Stimulated activated CD8-positive, alpha-beta memory T cell treated with anti-CD3 and anti-CD28 coated beads, Interleukin-12 subunit alpha, Interleukin-12 subunit beta, amount 100 ng/mL, for 1 hour (primary cell): ENCODE data around the gene B4GAT1.
"Not testable (repeated sequence)": the region's sequence is repeated elsewhere in the genome, so short reads cannot be mapped to it uniquely, and the experiment has no call there.

Source experiments
- DNase-seq: peaks from one replicate; pipeline ENCODE4 v3.0.0-alpha.2; 2020; ENCODE audit warnings: low read depth

Gene B4GAT1

DNA sequence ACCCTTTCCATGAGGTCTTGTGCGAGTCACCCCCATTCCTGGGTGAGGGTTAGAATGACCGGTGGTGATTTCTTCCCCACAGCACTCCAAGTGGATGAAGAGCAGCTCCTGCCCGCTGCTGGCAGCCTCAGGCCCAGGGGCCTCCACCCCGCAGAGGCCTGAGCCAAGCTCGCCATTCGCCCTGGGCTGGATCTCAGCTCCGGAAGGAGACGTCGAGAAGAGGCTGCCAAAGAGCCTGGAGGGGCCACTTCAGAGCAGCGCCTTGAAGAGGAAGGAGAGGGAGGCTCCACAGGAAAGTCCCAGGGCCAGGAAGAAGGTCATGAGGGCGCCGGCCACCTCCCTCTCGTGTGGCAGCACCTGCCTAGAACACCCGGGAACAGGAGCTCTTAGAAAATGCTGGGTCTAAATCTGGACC is 15.8 kb upstream of the B4GAT1 start:
- DNase-seq = no peak

DNA sequence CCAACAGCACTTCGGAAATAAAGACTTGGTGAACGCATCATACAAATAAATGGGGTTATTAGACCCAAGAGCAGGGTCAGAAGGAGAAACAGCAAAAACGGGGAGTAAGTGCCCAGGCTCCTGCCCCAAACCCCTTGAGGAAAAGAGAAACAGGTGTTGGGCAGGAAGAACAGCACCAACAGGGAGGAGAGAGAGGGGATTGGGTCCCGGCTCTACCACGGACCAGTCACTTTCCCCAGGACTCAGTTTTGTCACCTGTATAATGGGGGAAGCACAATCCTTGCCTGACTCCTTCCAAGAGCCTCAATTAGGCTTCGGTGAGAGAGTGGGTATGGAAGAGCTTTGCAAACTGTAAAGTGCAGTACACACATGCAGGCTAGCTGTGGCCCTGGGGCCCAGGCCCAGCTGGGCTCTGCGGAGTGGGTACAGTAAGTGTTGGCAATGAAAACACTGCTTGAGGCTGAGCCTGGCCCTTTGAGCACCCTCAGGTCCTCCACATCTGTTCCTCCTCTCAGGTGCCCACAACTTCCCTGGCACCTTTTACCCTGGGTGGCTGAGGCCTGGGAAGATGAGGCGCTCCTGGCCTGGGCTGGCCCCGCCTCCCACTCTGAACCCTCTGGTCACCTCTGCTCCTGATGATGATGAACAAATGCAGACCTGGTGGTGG is 15.2 kb upstream of the B4GAT1 start:
- DNase-seq = no peak

DNA sequence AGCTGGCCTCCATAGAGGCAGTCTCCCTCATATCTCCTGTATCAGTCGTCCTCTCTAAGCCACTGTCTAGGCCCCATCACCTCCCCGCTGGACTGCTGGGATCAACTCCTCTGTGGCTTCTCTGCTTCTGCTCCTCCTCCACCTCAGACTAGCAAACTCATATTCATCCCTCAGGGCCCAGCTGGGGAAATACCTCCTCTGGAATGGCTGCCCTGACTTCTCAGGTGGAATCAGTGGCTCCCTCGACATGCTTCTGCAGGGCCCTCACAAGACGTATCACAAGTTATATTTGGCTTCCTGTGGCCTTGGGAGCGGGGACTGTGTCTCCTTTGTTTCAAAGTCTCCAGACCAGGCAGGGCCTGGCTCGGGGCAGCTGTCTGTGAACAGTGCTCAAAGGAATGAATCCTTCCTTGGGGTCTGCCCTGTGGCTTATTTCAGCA is 14.1 kb upstream of the B4GAT1 start:
- DNase-seq = no peak

DNA sequence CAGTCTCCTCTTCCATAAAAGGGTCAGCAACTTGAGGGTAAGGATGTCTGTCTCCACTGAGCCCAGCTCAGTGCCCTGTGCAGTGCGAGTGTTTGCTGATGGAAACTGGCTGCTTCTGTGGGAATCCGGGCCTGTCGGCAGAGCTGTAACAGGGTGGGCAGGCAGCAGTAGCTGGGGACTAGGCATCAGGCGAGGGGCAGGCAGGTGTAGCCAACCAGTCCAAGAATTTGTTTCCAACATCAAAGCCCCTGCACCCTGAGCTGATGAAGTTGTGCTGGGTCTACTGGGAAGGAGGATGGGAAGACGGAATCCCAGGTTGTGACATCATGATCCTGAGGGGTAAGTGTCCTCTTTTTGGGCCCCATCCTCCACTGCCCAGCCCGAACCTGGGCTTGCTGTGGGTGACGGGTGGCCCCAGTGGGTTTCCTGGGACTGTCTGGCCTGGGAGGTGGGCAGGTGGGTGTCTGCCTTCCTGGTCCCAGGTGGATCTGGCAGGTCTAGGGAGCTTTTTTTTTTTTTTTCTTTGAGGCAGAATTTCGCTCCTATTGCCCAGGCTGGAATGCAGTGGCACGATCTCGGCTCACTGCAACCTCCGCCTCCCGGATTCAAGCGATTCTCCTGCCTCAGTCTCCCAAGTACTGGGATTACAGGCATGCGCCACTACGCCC is 13.1 kb upstream of the B4GAT1 start:
- DNase-seq = no peak

DNA sequence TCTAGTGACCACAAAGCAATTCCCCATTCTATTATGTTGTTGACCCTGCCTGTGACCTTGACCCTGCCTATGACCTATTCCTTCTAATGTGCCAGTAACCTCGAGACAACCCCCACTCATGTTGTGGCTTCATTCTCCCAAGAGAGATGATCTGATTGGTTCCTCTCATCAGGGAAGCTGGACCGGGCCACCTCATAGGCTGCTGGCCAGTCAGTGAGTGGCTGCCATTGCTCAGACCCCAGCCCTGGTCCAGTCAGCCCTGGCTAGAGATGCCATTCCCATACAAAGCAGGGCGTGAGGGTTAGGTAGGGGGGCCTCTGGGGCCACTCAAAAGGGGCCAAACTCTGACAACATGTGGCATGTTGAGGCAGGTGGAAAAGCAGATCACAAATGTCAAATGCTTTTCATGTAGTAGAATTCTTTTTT is 12.2 kb upstream of the B4GAT1 start:
- DNase-seq = no peak

DNA sequence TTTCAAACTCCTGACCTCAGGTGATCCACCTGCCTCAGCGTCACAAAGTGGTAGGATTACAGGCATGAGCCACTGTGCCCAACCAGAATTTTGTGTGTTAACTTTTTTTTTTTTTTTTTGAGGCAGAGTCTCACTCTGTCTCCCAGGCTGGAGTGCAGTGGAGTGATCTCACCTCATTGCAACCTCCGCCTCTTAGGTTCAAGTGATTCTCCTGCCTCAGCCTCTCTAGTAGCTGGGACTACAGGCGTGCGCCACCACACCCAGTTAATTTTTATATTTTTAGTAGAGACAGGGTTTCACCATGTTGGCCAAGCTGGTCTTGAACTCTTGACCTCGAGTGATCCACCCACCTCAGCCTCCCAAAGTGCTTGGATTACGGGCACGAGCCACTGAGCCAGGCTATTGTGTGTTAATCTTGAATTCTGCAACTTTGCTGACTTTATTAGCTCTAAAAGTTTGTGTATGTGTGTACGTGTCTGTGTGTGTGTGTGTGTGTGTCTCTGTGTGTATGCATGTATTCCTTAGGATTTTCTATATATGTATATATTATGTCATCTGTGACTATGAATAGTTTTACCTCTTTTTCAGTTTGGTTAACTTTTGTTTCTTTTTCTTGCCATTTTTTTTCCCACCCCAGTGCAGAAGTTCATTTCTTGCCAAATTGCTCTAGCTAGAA is 3.3 kb upstream of the B4GAT1 start:
- DNase-seq = not testable (repeated sequence)

DNA sequence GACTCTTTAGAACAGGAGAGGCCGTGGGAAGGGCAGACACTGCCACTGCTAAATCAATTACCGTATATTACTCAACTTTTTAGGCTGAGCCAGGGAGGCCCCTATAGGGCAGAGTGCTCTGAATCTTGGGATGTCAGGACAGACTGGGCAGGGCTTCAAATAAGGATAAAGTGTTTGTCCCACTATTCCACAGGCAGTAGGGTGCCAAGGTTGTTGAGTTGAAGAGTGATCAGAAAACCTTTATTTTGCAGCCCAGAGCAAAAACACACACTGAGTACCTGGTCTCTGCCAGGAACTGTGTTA is 1.6 kb upstream of the B4GAT1 start:
- DNase-seq = no peak

DNA sequence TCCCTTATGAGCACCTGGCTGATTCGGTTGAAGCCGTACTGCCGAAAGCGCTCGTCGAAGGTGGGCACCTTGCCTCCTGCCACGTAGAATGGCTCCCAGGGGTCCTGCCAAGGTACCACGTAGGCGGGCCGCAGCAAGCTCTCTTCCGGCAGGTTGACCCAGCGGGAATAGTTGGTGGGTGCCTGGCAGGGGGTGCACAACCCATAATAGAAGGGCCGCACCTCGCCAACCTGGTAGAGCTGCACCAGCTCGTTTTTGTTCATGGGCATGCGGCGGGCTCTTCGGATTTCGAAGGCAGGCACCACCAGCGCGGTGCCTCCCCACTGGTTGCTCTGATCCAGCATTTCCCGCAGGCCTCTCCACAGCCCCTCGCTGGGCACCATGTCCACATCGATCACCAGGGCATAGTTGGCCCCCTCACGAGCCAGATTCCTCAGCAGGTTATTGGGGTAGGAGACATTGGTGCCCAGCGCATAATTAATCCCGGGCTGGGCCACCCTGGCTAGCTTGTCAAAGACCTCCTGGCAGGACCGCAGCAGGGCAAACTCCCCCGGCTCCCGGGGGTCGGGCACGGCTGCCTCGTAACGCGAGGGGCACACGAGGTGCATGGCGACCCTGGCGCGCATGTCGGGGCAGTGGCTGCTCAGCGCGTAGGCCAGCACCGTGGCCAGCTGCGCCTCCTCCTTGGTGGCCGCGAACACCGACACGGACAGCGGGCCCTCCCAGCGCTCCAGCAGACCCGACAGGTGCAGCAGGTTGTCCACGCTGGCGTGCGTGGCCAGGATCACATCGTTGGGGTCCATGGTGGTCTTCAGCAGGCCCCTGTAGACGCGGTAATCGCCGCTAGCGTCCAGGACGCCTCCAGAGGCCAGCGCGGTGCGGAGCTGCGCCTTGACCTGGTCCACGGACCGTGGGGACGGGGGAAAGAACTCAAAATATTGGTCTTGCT is 679 bp downstream of the B4GAT1 start:
- no peak for DNase-seq

DNA sequence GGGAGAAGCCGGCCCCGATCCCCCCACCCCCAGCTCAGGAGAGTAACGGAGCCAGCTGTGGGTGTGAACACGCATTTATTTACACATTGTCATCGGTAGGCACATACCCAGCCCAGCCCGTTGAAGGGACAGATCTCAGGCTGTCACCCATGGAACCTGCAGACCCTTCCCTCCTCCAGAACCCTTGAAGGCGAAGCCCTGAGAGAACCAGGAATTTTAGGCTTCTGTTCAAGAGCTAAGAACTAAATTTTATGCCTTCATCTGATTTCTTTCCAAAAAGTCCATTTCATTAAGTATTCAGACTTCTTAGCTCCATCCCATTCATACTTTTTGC is 2.1 kb downstream of the B4GAT1 start:
- DNase-seq = no peak

DNA sequence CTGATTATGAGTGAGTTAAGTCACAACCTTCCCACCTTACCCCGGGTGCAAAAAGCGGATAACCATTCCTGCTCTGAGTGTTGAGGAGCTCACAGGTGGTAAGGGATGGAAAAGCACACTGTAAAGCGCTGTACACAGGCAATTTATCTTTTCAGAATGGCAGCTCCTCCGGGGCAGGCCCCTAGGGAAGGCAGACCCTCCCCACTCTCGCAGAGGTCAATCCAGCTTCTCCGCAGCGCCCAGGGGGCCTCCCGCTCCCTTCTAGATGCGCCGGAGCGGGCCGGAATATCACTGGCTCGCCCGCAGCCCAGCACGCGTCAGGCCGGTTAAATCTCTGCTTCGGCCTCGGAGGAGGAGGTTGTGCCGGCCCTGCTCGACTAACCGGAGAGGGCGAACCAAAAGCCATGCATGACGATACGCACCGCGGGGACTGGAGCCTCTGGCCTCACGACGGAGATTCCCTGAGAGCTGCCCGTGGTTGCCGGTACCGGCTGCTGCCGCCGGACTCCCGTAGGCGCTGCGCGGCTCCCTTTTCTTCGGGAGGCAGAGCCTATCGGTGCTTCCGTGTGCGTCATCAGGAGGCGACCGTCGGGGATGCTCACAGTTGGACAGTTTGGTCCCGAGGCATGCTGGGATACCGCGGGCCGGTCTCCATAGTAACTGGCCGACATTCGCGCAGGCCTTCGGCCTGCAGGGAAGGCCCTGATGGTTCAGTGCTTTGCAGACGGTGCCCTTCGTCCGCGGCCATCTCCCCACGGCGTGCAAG is 2.7 kb downstream of the B4GAT1 start, which contains the start of gene BRMS1:
TSS of gene BRMS1 (minus strand) at position 555 of the 766 bp plus-strand sequence. CDS start 2,870 bp downstream, outside the sequence.
- peak; percentile 95 for DNase-seq

DNA sequence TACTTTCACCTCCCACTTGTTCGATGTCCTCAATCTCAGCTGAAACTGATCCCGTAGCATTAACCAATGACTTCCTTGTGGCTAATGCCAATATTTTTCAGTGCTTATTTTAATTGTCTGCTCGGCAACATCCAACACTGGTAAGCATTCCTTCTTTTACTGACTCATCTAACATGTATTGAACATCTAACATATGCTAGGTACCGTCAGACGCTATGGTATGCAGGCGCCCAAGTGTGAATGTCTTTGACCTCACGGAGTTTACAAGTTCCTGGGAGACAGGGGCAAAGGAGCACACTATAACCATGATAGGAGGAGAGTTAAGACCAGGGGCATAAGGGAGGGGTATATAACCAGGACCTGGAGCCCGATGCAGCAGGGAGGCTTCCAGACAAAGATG is 4.3 kb downstream of the B4GAT1 start:
- DNase-seq = no peak

DNA sequence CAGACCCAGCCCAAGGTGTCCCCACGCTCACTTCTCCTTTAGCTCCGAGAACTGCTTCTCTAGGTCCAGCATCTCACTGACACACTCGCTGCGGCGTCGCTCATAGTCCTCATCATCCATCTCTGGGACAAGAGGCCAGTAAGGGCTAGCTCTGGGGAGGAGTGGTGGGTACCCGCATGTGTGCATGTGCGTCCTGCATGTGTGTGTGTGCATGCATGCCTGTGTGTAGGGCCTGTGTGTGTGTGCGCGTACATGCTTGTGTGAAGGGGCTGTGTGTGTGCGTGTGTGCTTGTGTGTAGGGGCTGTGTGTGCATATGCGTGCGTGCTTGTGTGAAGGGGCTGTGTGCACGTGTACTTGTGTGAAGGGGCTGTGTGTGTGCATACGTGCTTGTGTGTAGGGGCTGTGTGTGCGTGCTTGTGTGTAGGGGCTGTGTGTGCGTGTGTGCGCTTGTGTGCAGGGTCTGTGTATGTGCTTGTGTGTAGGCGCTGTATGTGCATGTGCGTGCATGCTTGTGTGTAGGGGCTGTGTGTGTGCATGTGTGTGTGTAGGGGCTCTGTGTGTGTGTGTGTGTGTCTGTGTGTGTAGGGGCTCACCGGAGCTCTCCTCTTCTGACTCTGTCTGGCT is 5.8 kb downstream of the B4GAT1 start:
- no peak for DNase-seq

DNA sequence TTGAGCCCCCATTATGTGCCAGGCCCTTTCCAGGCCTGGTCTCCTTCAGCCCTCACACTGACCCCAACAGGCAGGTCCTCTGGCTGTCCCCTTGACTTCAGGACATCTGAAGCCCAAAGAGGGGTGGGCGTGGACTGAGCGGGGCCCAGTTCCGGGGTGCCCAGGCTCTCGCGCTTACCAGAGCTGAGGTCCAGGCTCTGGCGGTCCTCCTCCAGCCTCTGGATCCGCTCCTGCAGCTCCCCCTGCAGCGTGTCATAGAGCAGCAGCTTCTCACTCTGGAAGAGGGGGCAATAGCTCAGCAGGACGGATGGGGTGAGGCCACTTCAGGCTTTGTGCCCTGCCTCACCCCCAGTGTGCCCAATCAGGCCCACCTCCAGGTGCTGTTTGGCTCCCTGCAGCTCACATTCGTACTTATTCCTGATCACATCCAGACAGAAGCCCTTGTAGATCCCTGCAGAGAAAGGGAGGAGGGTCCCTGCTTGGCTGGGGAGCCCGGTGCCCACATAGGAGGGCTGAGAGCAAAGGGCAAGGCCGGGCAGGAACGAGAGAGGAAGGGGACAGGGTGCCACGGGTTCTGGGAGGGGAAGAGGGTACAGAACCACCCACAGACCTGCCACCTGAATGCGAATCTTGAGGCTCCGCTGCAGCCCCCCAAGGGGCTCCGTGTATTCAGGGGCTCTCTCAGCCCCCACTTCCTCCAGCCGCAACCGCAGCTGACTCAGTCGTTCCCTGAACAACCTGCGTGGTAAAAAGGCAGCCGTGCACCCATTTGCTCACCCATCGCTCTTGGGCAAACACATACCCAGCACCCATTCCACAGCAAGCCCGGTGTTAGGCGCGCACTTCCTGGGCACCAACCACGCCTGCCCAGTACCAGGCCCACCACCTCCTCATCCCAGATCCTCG is 6.6 kb downstream of the B4GAT1 start:
- no peak for DNase-seq

DNA sequence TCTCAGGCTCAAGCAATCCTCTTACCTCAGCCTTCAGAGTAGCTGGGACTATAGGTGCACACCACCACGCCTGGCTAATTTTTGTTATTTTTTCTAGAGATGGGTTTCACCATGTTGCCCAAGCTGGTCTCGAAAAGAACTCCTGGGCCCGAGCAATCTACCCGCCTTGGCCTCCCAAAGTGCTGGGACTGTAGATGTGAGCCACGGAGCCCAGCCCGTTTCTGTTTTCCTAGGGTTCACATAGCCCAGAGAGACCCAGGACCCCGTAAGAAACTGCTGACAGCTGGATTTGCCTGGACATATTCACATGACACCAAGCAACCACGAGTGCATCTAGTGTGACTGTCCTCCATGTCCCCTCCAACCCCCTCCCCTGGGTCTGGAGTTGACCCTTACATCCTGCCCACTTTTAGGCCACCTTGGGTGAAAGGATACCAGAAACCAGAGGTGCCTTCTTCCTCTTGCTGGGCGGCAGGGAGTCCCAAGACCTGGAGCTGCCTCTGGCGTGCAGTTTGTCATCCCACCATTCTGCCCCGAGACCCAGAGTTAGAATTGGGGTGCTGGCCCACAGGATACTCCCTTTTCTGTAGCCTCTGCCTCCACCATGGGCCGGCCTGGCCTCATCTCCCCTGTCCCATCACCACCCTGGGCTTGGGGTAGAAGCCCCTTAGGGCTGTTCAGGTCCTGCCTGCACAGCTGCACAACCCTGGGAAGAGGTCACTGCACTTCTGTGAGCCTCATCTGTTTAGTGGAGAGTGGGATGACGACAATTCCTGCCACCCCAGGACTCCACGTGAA is 7.5 kb downstream of the B4GAT1 start:
- DNase-seq = no peak

DNA sequence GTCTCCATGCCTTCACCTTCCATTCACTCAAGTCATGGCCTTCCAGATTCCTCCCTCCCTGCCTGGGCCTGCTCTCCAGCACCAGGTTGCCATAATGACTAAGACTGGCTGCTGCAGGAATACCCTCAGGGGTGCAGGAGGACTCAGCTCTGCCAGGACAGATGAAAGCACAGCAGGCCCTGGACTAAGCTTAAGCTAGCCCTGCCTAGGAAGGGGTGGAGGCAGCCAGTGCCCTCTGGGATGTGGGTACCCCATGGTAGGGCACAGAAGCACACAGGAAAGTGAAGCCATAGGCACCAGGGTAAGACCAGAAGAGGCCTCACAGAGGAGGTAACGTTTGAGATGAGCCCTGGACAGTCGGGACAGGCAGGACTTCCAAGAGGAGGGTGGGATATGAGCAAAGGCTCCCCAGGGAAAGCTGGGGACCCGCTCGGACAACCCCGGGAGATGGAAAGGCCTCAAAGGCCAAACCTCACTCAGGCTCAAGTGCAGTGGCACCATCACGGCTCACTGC is 8.2 kb downstream of the B4GAT1 start:
- no peak for DNase-seq

DNA sequence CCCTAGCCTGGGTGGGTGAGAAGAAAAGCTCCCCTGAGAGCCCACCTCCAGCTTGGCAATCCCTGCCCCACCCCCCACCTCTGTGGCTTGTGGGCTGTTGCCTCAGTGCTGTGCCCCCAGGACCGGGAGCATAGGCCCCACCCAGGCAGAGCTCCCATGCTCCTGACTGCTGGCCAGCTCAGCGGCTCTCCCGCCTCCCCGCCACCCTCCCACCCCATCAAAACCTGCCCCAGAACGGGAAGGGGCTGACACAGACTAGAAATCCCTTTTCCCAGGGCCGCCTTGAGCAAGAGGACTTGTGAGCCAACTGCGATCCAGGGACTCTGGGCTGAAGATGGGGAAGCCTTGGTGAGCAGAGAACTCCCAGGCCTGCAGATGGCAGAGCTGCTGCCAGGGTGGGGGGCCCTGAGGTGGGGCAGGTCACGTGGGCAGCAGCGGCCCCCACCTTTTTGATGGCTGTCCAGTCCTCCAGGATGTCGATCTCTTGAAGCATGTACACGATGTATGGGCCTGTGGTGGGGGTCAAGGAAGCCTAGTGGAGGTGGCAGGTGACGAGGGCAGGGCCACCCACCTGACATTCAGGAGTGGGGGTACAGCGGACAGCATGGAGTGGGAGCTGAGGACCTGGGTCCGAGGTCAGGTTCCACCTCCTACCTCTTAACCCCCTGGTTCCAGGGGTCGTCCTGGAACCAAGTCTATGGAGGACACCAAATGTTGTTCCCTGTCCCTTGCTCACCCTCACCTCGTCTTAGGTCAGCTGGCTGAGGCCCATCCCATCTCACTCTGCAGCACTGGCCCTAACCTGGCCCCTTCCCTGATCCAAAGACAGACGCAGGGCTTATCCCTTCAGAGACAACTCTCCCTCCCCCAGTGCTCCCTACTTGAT is 8.9 kb downstream of the B4GAT1 start:
- DNase-seq = no peak

DNA sequence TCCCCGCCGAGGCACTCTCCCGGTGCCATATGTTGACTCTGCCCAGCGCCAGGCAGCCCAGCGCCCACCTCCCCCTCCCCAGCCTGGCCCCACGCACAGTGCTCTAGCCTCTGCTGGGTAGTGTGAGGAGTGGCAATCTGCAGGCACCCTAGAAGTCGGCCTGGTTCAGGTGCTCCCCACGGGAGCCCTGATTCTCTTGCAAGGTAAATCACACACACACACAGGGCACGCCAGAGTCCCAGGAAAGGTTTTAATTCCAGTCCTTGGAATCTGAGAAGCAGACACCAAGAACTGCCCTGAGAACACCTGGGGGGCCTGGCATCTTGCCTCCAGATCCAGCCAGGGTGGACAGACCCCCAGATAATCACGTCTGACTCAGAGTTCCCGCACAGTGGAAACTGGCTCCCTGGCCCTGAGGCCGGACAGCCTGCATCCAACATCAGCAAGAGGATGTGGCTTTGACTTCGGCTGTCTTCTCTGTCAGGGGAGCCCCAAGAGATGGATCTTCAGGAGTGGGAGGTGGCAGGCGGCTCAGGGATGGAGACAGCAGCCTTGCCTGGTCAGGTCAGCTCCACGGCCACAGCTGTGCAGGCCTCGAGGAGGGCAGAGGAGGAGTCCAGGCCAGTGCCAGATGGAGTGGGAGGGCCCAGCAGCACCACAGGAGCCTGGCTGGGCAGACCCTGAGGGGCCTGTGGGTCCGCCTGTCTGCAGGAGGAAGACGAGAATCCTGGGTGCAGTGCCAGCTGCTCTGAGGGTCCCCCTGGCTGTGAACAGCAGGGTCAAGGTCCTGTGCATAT is 10.1 kb downstream of the B4GAT1 start:
- no peak for DNase-seq
